Measurements from ENCODE around the gene CYP1B1.
A peak's percentile ranks its signal among the peaks of the same experiment; 100 is the strongest.
"Not testable (repeated sequence)": the region's sequence is repeated elsewhere in the genome, so short reads cannot be mapped to it uniquely, and the experiment has no call there.

Gene CYP1B1

DNA sequence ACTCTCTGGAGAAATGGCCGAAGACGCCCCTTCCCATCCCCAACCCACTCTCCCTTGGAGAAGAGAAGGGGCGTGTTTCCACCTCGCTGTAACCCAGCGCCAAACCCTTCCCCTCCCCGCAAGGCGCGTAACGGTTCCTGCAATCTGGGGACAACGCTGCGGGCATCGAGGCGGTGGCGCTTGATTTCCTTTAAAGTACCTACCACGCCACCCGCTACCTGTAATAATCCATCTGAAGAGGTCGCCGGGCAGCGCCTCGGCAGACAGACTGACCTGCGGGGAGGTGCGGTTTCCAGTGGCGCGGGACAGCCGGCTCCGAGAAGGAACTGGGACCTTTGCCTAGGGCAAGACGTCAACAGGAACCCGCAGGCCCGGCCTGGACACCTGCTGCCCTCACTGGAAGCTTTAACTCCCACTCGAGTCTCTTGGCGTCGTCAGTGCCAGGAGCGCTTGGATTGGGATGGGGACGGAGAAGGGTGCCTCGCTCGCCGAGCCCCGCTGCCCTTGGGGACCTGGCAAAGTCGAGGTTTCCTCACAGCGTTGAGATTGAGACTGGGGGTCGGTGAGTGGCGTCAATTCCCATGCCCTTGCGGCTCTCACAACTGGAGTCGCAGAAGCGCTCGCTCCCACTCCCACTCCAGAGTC lies at the start of gene CYP1B1:
CYP1B1 (minus strand) TSS at position 645 of the 645 bp plus-strand sequence. CDS start 763 bp downstream, outside the sequence.
- Mint-ChIP-seq H3K4me1 (ENCODE audit: low read depth) (peaks cover 39% of the 10 kb centered on the region), H3K36me3 (ENCODE audit: low read depth) (peaks cover 18% of the 10 kb centered on the region)
- DNase-seq: no peak

GRCh38 chr2:38125007-38125406 lies 49.1 kb upstream of the CYP1B1 start:
- no peak overlapping the region for H3K4me3 Mint-ChIP-seq
- H3K27me3 Mint-ChIP-seq: no peaks in the 10 kb centered on the region

More for the DNA sequence above, at the start of gene CYP1B1:
- Mint-ChIP-seq H3K4me3 (peak within 1 kb of the TSS; percentile 80), H3K9me3 (no peaks in the 10 kb centered on the region), H3K27ac (peak within 1 kb of the TSS; percentile 96), H3K27me3 (peaks cover 67% of the 10 kb centered on the region)

DNA sequence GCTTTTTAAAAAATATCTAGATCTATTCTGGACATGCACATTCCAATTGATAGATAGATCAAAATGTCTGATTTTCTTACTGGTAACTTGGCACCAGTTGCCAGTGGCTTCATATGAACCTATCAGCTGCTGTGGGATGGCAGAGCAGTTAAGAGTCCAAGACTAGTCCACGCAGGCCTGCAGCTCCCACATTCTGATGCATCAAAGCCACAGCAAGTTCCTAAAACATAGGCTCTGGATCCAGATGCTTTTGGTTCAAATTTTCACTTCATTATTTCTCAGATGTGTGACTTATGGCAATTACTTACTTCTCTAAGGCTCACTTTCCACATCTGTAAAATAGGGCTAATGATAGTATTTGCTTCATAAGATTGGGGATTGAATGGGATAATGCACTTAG lies 48.0 kb upstream of the CYP1B1 start:
- no peak for DNase-seq
- Mint-ChIP-seq H3K27ac (no peak overlapping the region), H3K4me3 (no peak overlapping the region), H3K9me3 (peaks cover 25% of the 10 kb centered on the region), H3K36me3 (ENCODE audit: low read depth) (peaks cover 3% of the 10 kb centered on the region), H3K27me3 (peaks cover 5% of the 10 kb centered on the region), H3K4me1 (ENCODE audit: low read depth) (no peaks in the 10 kb centered on the region)

More at GRCh38 chr2:38125007-38125406, 49.1 kb upstream of the CYP1B1 start:
- Mint-ChIP-seq H3K4me1 (ENCODE audit: low read depth) (no peaks in the 10 kb centered on the region), H3K27ac (no peak overlapping the region), H3K36me3 (ENCODE audit: low read depth) (peaks cover 3% of the 10 kb centered on the region), H3K9me3 (peaks cover 25% of the 10 kb centered on the region)
- no peak for DNase-seq

DNA sequence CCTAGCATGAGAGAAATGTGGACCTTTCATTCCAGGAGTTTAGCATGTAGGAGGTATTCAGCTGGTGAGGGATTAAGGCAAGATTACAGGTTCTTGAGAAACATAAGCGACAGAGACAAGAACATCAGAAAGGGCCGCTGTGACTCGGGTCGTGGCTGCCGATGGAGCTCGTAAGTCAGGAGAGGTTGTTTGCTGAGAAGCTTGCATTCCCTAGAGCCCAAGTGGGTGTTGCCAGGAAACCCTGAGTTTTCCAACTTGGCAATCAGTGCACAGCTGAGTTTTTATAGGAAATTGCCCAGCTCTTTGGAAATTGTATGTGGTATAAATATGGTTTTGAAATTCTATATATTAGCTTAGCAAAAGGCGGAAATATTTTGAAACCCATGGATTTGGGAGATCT lies 46.4 kb upstream of the CYP1B1 start:
- H3K27ac Mint-ChIP-seq: no peak overlapping the region
- H3K4me3 Mint-ChIP-seq: no peak overlapping the region
- peaks cover 10% of the 10 kb centered on the region for H3K27me3 Mint-ChIP-seq
- H3K9me3 Mint-ChIP-seq: peaks cover 12% of the 10 kb centered on the region
- H3K4me1 Mint-ChIP-seq (ENCODE audit: low read depth): no peaks in the 10 kb centered on the region
- no peaks in the 10 kb centered on the region for H3K36me3 Mint-ChIP-seq (ENCODE audit: low read depth)
- DNase-seq: no peak

DNA sequence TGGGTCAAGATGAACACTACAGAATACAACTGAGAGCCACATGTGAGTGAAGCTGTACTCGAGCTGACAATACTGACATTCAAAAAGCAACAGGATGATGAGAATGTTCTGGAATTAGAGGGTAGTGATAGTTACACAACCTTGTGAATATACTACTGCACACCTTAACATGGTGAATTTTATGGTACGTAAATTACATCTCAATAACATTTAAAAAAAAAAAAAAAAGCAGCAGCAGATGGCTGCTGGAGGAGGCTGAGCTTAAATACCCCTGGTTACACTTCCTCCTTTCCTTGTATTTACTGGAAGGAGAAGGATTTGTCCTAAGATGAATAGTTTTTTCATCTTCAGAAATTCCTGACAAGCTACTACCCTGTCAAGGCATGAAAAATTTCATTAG lies 45.5 kb upstream of the CYP1B1 start:
- Mint-ChIP-seq H3K27ac (no peak overlapping the region), H3K4me3 (no peak overlapping the region), H3K4me1 (ENCODE audit: low read depth) (no peaks in the 10 kb centered on the region), H3K36me3 (ENCODE audit: low read depth) (no peaks in the 10 kb centered on the region), H3K9me3 (peaks cover 4% of the 10 kb centered on the region), H3K27me3 (peaks cover 10% of the 10 kb centered on the region)
- no peak for DNase-seq

DNA sequence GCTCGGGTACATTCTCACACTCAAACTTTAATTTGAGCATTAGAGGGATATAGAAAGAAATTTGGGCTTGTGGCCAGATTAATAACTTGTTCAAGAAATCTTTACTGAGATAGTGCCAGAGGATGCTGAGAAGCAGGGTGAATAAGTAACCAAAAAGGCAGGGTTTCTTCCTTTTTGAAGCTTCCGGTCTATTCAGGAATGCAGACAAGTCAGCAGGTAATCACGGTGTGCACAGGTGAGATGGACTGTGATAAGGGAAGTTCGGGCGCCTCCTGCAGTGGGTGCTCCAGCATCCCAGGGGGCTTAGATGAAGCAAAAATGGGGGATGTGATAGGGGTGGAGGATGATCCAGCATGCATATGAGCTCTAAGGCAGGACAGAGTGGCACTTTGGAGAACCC lies 44.9 kb upstream of the CYP1B1 start:
- Mint-ChIP-seq H3K36me3 (ENCODE audit: low read depth) (no peaks in the 10 kb centered on the region), H3K27me3 (peaks cover 10% of the 10 kb centered on the region), H3K9me3 (no peaks in the 10 kb centered on the region), H3K4me1 (ENCODE audit: low read depth) (no peaks in the 10 kb centered on the region), H3K4me3 (no peak overlapping the region), H3K27ac (no peak overlapping the region)
- no peak for DNase-seq

DNA sequence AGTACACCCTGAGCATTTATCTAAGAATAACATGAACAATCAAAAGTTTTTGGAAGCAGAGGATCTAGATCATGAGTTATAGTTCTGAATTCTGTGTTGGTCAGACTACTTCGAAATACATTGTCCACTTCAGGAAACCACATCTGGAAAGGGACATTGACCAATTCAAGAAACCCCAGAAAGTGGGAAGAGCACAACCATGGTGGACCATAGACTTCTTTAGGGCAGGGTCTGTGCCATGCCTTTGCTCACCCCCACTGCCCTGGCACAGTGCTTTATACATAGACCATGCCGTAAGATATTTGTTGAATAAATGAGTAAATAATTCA lies 44.3 kb upstream of the CYP1B1 start:
- H3K27me3 Mint-ChIP-seq: peaks cover 15% of the 10 kb centered on the region
- H3K36me3 Mint-ChIP-seq (ENCODE audit: low read depth): no peaks in the 10 kb centered on the region
- no peak for DNase-seq
- peaks cover 1% of the 10 kb centered on the region for H3K4me1 Mint-ChIP-seq (ENCODE audit: low read depth)
- no peak overlapping the region for H3K27ac Mint-ChIP-seq
- H3K9me3 Mint-ChIP-seq: no peaks in the 10 kb centered on the region
- no peak overlapping the region for H3K4me3 Mint-ChIP-seq

GRCh38 chr2:38116762-38117161 lies 40.8 kb upstream of the CYP1B1 start:
- H3K27ac Mint-ChIP-seq: no peak overlapping the region
- H3K27me3 Mint-ChIP-seq: peaks cover 46% of the 10 kb centered on the region

DNA sequence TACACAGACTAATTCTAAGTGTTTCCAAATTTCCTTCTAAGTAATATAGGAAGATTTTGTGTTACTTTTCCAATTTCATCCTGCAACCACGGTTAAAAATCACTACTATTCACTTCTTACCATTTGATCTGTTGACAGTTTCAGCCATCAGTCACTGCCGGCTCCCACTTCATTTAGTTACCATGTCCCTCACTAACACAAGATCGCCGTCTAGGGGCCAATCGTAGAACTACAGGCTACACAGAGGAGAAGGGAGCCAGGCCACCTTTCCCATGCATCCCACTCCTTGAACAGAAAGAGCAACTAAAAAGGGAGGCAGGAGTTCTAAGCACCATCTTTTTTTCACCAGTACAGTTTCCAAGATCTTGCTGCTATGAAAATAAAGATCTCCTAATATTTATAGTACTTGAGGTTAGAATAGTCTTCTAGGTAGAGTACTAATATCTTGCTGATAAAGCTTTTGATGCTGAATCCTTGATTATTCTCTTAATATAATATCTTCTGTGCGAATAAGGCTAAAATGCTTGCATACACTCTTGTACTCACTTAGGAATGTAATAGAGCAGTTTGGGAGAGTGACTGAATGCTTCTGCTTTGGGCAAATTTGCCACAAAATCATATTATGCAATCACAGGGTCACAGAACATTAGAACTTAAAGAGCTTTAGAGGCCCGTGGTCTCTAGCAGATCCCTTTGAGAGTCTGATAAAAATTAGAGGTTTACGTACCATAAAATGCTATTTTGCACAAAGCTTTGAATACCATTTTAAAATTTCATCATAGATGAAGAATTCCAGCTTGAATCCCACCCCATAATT lies 39.5 kb upstream of the CYP1B1 start:
- Mint-ChIP-seq H3K9me3 (peaks cover 8% of the 10 kb centered on the region), H3K36me3 (ENCODE audit: low read depth) (no peaks in the 10 kb centered on the region), H3K4me3 (no peak overlapping the region), H3K27me3 (peaks cover 58% of the 10 kb centered on the region), H3K27ac (no peak overlapping the region), H3K4me1 (ENCODE audit: low read depth) (peaks cover 11% of the 10 kb centered on the region)
- DNase-seq: peak; percentile 80

More at GRCh38 chr2:38116762-38117161, 40.8 kb upstream of the CYP1B1 start:
- DNase-seq: no peak
- H3K9me3 Mint-ChIP-seq: peaks cover under 1% of the 10 kb centered on the region
- H3K36me3 Mint-ChIP-seq (ENCODE audit: low read depth): no peaks in the 10 kb centered on the region
- H3K4me3 Mint-ChIP-seq: no peak overlapping the region
- peaks cover 11% of the 10 kb centered on the region for H3K4me1 Mint-ChIP-seq (ENCODE audit: low read depth)

DNA sequence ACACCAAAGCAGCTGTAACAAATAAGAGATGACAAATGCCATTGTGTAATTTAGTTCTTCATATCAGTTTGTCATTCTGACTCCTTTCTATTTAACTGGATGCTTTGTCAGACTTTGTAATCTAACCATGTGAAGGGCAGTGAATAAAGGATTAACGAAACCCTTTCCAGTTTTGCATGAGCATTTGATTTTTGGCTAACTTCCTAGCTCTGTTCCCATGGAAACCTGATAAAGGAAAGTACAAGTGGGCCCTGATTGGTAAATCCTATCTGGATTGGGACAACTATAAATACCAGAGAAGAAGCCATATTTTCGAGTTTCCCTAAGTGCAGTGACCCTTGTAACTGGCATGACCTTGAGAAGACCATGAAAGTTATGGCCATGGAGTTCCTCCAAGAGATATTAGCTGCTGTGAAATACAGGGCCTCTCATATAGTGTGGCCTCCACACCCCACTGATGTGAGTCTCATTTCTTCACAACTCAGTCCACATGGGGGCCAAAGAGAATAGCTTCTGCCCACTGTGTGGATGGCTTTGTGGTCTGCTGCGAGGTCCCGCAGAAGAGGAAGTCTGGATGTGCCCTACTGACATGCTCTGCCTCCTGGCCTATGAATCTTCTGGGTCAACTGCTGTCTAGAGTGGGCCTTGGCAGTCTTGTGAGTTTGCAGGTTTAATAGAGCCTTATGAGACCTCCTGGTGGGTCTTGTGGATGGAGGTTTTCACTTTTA lies 38.2 kb upstream of the CYP1B1 start:
- H3K4me3 Mint-ChIP-seq: no peak overlapping the region
- peaks cover 13% of the 10 kb centered on the region for H3K4me1 Mint-ChIP-seq (ENCODE audit: low read depth)
- peaks cover 61% of the 10 kb centered on the region for H3K27me3 Mint-ChIP-seq
- no peak for DNase-seq
- H3K9me3 Mint-ChIP-seq: peaks cover 8% of the 10 kb centered on the region
- H3K27ac Mint-ChIP-seq: no peak overlapping the region
- H3K36me3 Mint-ChIP-seq (ENCODE audit: low read depth): no peaks in the 10 kb centered on the region

GRCh38 chr2:38113051-38113450 lies 37.1 kb upstream of the CYP1B1 start:
- no peak overlapping the region for H3K4me3 Mint-ChIP-seq
- peaks cover 19% of the 10 kb centered on the region for H3K4me1 Mint-ChIP-seq (ENCODE audit: low read depth)
- no peaks in the 10 kb centered on the region for H3K36me3 Mint-ChIP-seq (ENCODE audit: low read depth)
- DNase-seq: no peak
- H3K27ac Mint-ChIP-seq: no peak overlapping the region
- peaks cover 65% of the 10 kb centered on the region for H3K27me3 Mint-ChIP-seq
- H3K9me3 Mint-ChIP-seq: peaks cover 8% of the 10 kb centered on the region

- peaks cover 71% of the 10 kb centered on the region for H3K27me3 Mint-ChIP-seq
- not testable (repeated sequence) for H3K36me3 Mint-ChIP-seq (ENCODE audit: low read depth); DNase-seq
These were observed 35.4 kb upstream of the CYP1B1 start for GRCh38 chr2:38111350-38111749.

GRCh38 chr2:38109732-38110181 lies 33.8 kb upstream of the CYP1B1 start:
- Mint-ChIP-seq H3K36me3 (ENCODE audit: low read depth) (no peaks in the 10 kb centered on the region), H3K9me3 (peaks cover 10% of the 10 kb centered on the region), H3K27me3 (peaks cover 73% of the 10 kb centered on the region), H3K4me1 (ENCODE audit: low read depth) (peaks cover 37% of the 10 kb centered on the region), H3K4me3 (no peak overlapping the region), H3K27ac (no peak overlapping the region)
- no peak for DNase-seq

More at GRCh38 chr2:38111350-38111749, 35.4 kb upstream of the CYP1B1 start:
- H3K4me3 Mint-ChIP-seq, H3K9me3 Mint-ChIP-seq, H3K27ac Mint-ChIP-seq: not testable (repeated sequence)
- H3K4me1 Mint-ChIP-seq (ENCODE audit: low read depth): peaks cover 32% of the 10 kb centered on the region

GRCh38 chr2:38108907-38109731 lies 33.2 kb upstream of the CYP1B1 start:
- Mint-ChIP-seq H3K36me3 (ENCODE audit: low read depth) (no peaks in the 10 kb centered on the region), H3K27ac (no peak overlapping the region), H3K9me3 (peaks cover 10% of the 10 kb centered on the region), H3K4me1 (ENCODE audit: low read depth) (peaks cover 34% of the 10 kb centered on the region), H3K4me3 (no peak overlapping the region), H3K27me3 (peaks cover 72% of the 10 kb centered on the region)
- DNase-seq: no peak
